ENCODE measurements around the gene ELOVL7.
"Not testable (repeated sequence)": the region's sequence is repeated elsewhere in the genome, so short reads cannot be mapped to it uniquely, and the experiment has no call there.

GRCh38 chr5:60816138-60816537, 27.9 kb downstream of the ELOVL7 start:
- not testable (repeated sequence) for TF ChIP-seq CTCF, POLR2A, EP300 (IDR thresholded peaks at IDR 0.05)

Data from ovary (tissue), 3 donors.